ENCODE results near the gene SLC27A4. TPM values are rescaled to one million over a fixed set of nuclear protein-coding genes. Genes with fewer than 3 reads are reported as not detected.

SLC27A4 gene
- total and polyA plus RNA-seq, 10 donors, result 8.4 to 15.5 (median 11.6) TPM

DNA sequence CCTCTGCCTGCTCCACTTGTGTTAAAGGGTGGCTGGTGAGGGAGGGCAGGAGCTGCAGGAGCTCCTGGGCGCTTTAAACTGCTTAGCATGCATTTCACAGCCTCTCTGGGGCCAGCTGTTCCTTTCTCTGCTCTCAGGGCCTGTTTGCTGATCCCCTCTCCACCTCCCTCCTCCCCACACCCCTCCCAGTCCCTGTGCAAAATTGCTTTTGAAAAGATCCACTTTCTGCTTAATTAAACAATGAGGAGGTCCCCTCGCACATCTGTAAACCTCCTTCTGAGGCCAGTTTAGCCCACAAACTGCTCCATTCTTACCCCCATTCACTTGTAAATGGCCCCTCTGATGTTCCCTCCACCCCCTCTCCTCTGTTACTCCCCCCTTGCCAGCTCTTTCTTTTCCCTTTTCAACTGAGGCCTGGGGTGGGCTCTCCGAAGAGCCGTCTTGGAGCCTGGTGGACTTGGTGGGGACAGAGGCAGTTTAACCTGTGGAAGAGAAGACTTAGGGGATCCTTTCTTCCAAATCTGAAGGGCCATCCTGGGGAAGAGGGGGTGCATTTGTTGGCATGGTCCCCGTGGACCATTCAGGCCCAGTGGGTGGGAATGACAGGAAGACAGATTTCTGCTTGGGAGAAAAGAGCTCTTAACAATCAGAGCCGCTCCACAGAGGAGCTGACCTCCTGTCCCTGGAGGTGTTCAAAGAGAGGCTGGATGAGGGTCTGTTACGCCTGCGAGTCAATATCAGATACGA lies 42.9 kb downstream of the SLC27A4 start:
- H3K27ac ChIP-seq, result no peak overlapping the region
- peaks cover 3 to 100% (median 75%) of the 10 kb centered on the region in 6 donors for H3K36me3 ChIP-seq
- TF ChIP-seq POLR2AphosphoS5 (IDR thresholded peaks at IDR 0.05) (no peak), POLR2A (IDR thresholded peaks at IDR 0.05) (no peak)
- TF ChIP-seq, protein P1, sequence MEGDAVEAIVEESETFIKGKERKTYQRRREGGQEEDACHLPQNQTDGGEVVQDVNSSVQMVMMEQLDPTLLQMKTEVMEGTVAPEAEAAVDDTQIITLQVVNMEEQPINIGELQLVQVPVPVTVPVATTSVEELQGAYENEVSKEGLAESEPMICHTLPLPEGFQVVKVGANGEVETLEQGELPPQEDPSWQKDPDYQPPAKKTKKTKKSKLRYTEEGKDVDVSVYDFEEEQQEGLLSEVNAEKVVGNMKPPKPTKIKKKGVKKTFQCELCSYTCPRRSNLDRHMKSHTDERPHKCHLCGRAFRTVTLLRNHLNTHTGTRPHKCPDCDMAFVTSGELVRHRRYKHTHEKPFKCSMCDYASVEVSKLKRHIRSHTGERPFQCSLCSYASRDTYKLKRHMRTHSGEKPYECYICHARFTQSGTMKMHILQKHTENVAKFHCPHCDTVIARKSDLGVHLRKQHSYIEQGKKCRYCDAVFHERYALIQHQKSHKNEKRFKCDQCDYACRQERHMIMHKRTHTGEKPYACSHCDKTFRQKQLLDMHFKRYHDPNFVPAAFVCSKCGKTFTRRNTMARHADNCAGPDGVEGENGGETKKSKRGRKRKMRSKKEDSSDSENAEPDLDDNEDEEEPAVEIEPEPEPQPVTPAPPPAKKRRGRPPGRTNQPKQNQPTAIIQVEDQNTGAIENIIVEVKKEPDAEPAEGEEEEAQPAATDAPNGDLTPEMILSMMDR (IDR thresholded peaks at IDR 0.05 in 8 of 11, conservative IDR thresholded peaks at IDR 0.05 in 3 of 11), result no peak
- no peaks in the 10 kb centered on the region for H3K9me3 ChIP-seq
- no peak for DNase-seq
- 83 to 92% (median 86%) methylated on average over 9 of the region's 9 CpGs for WGBS, 5 donors
- intact Hi-C loops (cut with DNase I; ENCODE audit: low total_unique reads), result no loop called here
- peaks cover 0 to 15% (median 0%) of the 10 kb centered on the region in 6 donors for H3K4me1 ChIP-seq
- no peak overlapping the region for H3K4me3 ChIP-seq
- H3K27me3 ChIP-seq (replicated peaks in 1 of 7), result no peaks in the 10 kb centered on the region

DNA sequence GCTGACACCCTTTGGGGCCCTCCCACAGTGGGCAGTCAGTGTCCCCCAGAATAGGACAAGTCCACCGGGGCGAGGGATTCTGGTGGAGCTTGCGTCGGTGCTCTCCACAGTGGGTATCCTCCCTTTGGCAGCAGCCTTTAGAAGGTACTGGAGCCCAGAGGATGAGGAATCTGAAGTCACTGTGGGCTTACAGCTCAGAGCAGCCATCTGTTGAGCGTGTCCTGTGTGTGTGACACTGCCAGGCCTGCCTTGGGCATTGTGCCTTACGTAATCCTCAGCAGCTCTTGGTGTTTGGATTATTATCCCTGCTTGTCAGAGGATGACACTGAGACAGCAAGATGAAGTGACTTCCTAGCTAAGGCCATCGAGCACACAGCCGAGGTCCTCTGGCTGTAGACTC lies 43.5 kb downstream of the SLC27A4 start:
- Histone ChIP-seq H3K27me3 (replicated peaks in 1 of 7) (no peaks in the 10 kb centered on the region), H3K27ac (no peak overlapping the region), H3K4me1 (peaks cover 0 to 15% (median 0%) of the 10 kb centered on the region in 6 donors), H3K9me3 (no peaks in the 10 kb centered on the region), H3K36me3 (peaks cover 3 to 100% (median 75%) of the 10 kb centered on the region in 6 donors), H3K4me3 (no peak overlapping the region)
- no peak for DNase-seq
- 83 to 95% (median 88%) methylated on average over 8 of the region's 8 CpGs for WGBS, 5 donors
- TF ChIP-seq, protein P1 (IDR thresholded peaks at IDR 0.05 in 8 of 11, conservative IDR thresholded peaks at IDR 0.05 in 3 of 11), result no peak
- no peak for TF ChIP-seq POLR2AphosphoS5 (IDR thresholded peaks at IDR 0.05)
- TF ChIP-seq POLR2A (IDR thresholded peaks at IDR 0.05), result no peak
- intact Hi-C loops (cut with DNase I; ENCODE audit: low total_unique reads), result no loop called here

DNA sequence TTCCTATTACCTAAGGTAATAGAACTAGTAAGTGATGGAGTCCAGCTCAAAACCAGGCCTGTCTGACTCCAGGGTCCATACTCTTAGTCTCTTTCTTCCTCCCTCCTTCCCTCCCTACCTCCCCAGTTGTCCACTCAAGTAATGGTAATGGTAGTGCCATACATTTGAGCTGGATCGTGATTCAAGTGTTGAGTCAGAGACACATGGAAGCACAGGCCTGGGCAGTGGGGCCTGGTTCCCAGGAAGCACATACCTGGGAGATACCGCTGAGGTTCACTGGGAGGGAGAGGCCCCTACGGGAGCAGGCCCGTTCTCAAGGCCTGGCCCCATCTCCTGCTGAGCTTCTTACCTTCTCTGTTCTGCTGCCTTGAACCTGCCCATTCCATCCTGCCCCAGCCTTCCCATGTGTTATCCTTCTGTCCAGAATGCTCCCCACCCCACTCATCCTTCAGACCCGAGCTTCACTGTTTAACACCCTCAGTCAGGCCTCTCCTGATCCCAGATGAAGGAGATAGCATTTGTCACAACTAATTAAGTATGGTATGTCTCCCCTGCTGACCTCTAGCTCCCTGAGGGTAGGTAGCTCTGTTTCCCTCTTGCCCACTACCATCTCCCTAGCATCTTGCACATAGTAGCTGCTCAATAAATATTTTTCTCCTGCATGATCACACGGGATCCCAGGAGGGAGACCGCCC lies 44.6 kb downstream of the SLC27A4 start:
- peaks cover 3 to 100% (median 75%) of the 10 kb centered on the region in 6 donors for H3K36me3 ChIP-seq
- no peaks in the 10 kb centered on the region for H3K27me3 ChIP-seq (replicated peaks in 1 of 7)
- no peak overlapping the region for H3K4me3 ChIP-seq
- no peaks in the 10 kb centered on the region for H3K9me3 ChIP-seq
- 86 to 95% (median 92%) methylated on average over 7 of the region's 7 CpGs for WGBS, 5 donors
- no peak overlapping the region for H3K27ac ChIP-seq
- no peak for TF ChIP-seq POLR2AphosphoS5 (IDR thresholded peaks at IDR 0.05)
- no peak for TF ChIP-seq POLR2A (IDR thresholded peaks at IDR 0.05)
- TF ChIP-seq, protein P1 (IDR thresholded peaks at IDR 0.05 in 8 of 11, conservative IDR thresholded peaks at IDR 0.05 in 3 of 11), result no peak
- peaks cover 0 to 15% (median 0%) of the 10 kb centered on the region in 6 donors for H3K4me1 ChIP-seq
- intact Hi-C loops (cut with DNase I; ENCODE audit: low total_unique reads), result no loop called here
- no peak for DNase-seq

Measured in spleen (tissue), 11 donors.